ENCODE measurements around the gene MYH7B. TPM values are rescaled to one million over a fixed set of nuclear protein-coding genes. Genes with fewer than 3 reads are reported as not detected.

MYH7B gene
- total RNA-seq, 1 donor from 2014 or later = 1.2 TPM

DNA sequence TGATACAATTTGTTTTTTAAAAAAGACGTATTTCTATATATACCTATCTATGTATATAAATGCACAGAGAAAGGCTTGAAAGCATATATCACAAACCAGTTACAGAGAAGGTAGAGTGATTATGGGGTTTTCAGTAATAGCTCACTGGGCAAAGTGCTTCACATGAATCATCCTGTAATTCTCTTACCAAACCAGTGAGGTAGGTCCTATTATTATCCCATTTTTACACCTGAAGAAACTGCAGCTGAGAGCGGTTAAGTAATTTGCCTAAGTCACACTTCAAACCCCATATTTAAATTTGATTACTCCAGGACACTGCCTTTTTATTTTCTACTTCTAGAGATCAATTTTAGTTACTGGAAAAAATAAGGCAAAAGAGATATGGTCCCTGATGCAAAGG, 4.4 kb upstream of the MYH7B start:
- Mint-ChIP-seq H3K27me3 (peaks cover 4% of the 10 kb centered on the region), H3K4me3 (no peak overlapping the region), H3K27ac (peak overlapping the region; percentile 16), H3K36me3 (peaks cover 1% of the 10 kb centered on the region), H3K4me1 (ENCODE audit: unreplicated experiment) (peaks cover 37% of the 10 kb centered on the region), H3K9me3 (no peaks in the 10 kb centered on the region)
- no peak for DNase-seq (ENCODE audit: extremely low spot score, unreplicated experiment)
- TF ChIP-seq, protein P1, sequence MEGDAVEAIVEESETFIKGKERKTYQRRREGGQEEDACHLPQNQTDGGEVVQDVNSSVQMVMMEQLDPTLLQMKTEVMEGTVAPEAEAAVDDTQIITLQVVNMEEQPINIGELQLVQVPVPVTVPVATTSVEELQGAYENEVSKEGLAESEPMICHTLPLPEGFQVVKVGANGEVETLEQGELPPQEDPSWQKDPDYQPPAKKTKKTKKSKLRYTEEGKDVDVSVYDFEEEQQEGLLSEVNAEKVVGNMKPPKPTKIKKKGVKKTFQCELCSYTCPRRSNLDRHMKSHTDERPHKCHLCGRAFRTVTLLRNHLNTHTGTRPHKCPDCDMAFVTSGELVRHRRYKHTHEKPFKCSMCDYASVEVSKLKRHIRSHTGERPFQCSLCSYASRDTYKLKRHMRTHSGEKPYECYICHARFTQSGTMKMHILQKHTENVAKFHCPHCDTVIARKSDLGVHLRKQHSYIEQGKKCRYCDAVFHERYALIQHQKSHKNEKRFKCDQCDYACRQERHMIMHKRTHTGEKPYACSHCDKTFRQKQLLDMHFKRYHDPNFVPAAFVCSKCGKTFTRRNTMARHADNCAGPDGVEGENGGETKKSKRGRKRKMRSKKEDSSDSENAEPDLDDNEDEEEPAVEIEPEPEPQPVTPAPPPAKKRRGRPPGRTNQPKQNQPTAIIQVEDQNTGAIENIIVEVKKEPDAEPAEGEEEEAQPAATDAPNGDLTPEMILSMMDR (conservative IDR thresholded peaks at IDR 0.05) = no peak

DNA sequence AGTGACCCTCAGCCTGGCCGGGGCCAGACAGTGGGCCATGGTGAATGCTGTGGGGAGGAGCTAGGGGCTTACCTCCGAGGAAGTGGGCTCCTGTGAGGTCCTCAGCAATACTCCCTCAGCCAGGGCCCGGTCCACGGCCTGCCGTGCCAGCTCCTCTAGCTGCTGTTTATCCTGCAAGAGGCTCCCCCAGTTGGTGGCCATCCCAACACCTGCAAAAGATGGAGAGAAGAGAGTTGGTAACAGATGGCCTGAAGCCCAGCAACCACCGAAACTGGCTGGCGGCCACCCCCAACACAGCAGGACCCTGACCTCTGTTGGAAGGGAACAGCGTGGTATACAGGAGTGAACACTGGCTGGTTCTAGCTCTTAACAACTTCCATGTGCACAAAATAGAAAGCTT, 4.0 kb upstream of the MYH7B start:
- DNase-seq (ENCODE audit: extremely low spot score, unreplicated experiment) = no peak
- Mint-ChIP-seq H3K9me3 (no peaks in the 10 kb centered on the region), H3K27ac (peak overlapping the region; percentile 16), H3K4me3 (peak overlapping the region; percentile 13), H3K4me1 (ENCODE audit: unreplicated experiment) (peaks cover 41% of the 10 kb centered on the region), H3K36me3 (no peaks in the 10 kb centered on the region), H3K27me3 (peaks cover 4% of the 10 kb centered on the region)
- TF ChIP-seq, protein P1 (conservative IDR thresholded peaks at IDR 0.05) = no peak

DNA sequence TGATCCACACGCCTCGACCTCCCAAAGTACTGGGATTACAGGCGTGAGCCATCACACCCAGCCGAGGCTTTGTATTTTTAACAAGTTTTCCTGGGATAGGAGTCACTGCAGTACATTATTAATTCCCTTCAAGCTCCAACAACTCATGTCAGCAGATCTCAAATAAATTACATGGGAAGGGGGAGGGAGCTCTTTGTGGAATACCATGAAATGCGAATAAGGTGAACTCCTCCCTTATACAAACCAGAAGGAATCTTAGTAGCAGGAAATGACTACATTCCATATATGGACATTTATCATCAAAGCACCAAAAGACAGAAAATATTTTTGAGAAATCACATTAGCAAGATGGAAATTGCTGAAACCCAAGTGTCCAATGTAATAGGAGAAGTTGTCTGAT, 3.0 kb upstream of the MYH7B start:
- TF ChIP-seq, protein P1 (conservative IDR thresholded peaks at IDR 0.05) = no peak
- Mint-ChIP-seq H3K27me3 (peaks cover 4% of the 10 kb centered on the region), H3K36me3 (no peaks in the 10 kb centered on the region), H3K4me1 (ENCODE audit: unreplicated experiment) (peaks cover 46% of the 10 kb centered on the region), H3K9me3 (peaks cover 4% of the 10 kb centered on the region), H3K4me3 (peak overlapping the region; percentile 73), H3K27ac (peak overlapping the region; percentile 85)
- DNase-seq (ENCODE audit: extremely low spot score, unreplicated experiment) = no peak

DNA sequence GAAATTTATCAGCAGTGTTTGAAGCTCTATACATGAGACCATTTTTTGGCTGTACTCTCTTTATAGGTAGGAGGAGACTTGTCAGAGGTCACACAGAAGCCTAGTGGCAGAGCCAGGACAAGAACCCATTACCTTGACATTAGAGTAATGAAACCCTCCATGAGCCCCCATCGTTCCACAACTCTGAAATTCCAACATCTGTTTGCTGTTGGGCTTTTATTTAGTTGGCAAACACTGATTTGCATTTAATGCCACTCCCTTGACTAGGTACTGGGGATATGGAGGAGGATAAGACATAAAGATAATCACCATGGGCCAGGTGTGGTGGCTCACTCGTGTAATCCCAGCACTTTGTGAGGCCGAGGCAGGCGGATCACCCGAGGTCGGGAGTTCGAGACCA, 1.7 kb upstream of the MYH7B start:
- peaks cover 46% of the 10 kb centered on the region for H3K4me1 Mint-ChIP-seq (ENCODE audit: unreplicated experiment)
- peaks cover 4% of the 10 kb centered on the region for H3K27me3 Mint-ChIP-seq
- H3K36me3 Mint-ChIP-seq = no peaks in the 10 kb centered on the region
- no peak overlapping the region for H3K27ac Mint-ChIP-seq
- TF ChIP-seq, protein P1 (conservative IDR thresholded peaks at IDR 0.05) = no peak
- H3K4me3 Mint-ChIP-seq = peak overlapping the region; percentile 49
- DNase-seq (ENCODE audit: extremely low spot score, unreplicated experiment) = no peak
- H3K9me3 Mint-ChIP-seq = peaks cover 4% of the 10 kb centered on the region

DNA sequence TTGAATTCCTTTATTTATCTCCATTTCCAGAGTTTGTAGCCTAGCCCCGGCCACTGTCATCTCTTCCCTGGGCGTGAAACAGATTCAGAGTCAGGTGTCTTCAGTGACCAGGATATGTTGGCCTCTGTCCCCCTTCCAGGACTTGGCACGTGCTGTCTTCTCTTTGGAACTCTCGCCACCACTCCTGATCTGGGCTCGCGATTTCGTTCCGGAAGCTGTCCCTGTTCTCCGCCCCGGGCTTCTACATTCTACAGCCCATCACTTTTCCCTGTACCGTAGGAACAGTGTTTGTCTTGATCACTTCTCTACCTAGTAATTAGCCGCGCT, 801 bp upstream of the MYH7B start:
- H3K4me1 Mint-ChIP-seq (ENCODE audit: unreplicated experiment) = peaks cover 46% of the 10 kb centered on the region
- no peak for DNase-seq (ENCODE audit: extremely low spot score, unreplicated experiment)
- H3K36me3 Mint-ChIP-seq = no peaks in the 10 kb centered on the region
- peak overlapping the region; percentile 96 for H3K4me3 Mint-ChIP-seq
- TF ChIP-seq, protein P1 (conservative IDR thresholded peaks at IDR 0.05) = no peak
- peak overlapping the region; percentile 98 for H3K27ac Mint-ChIP-seq
- H3K9me3 Mint-ChIP-seq = peaks cover 4% of the 10 kb centered on the region
- H3K27me3 Mint-ChIP-seq = peaks cover 4% of the 10 kb centered on the region

DNA sequence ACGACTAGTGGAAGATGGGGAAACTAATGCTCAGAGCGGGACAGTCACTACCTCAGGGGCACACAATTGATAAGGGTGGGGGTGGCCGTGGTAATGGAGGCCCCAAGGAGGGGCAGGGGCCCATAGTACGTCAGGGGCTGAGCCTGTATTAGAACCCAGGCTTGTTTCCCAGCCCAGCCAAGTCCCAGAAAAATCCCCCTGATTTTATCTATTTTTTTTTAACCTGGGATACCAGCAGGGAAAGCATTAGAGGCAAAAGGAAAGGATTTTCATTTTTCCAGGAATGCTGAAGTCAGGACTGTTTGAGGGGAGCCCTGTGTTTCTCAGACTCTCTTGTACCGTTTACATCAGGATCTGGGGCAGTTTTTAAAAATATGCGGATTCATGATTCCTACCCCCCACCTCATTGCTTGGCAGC, 382 bp downstream of the MYH7B start:
- TF ChIP-seq, protein P1 (conservative IDR thresholded peaks at IDR 0.05) = no peak

More for the DNA sequence above, 382 bp downstream of the MYH7B start:
- Mint-ChIP-seq H3K27ac (peak overlapping the region; percentile 98), H3K9me3 (peaks cover 4% of the 10 kb centered on the region), H3K36me3 (no peaks in the 10 kb centered on the region), H3K4me1 (ENCODE audit: unreplicated experiment) (peaks cover 46% of the 10 kb centered on the region), H3K4me3 (peak overlapping the region; percentile 96), H3K27me3 (peaks cover 4% of the 10 kb centered on the region)
- no peak for DNase-seq (ENCODE audit: extremely low spot score, unreplicated experiment)
